HepG2 (cell line): ENCODE data around the gene RAD1.

Experiments
- EZH2 ChIP-seq: conservative IDR thresholded peaks from 2 replicates; pipeline ENCODE4 v1.6.1; 2012; ENCODE audit warnings: mild to moderate bottlenecking, low read depth, low read length, moderate library complexity
- SIN3A ChIP-seq: IDR thresholded peaks from 2 replicates; pipeline ENCODE4 v1.6.1; 2011; ENCODE audit warnings: low read depth, mild to moderate bottlenecking, control low read depth, low read length, borderline replicate concordance
- TCF12 ChIP-seq, 2 experiments: fragments of 450-650 bp in 1 of 2; sonication (generic) in 1 of 2; formaldehyde crosslinking in 1 of 2; IDR thresholded peaks; 2 replicates each; pipeline versions ENCODE4 v1.6.1 to v1.8.0; 2017 to 2022; ENCODE audit warnings: antibody characterized with exemption in 1 of 2, mild to moderate bottlenecking in 1 of 2, missing genetic modification reagents in 1 of 2, moderate library complexity in 1 of 2
- ZNF432 ChIP-seq: sonication (generic); formaldehyde crosslinking; IDR thresholded peaks from 2 replicates; pipeline ENCODE4 v1.5.0; 2020; ENCODE audit warnings: missing genetic modification reagents, mild to moderate bottlenecking, borderline replicate concordance

DNA sequence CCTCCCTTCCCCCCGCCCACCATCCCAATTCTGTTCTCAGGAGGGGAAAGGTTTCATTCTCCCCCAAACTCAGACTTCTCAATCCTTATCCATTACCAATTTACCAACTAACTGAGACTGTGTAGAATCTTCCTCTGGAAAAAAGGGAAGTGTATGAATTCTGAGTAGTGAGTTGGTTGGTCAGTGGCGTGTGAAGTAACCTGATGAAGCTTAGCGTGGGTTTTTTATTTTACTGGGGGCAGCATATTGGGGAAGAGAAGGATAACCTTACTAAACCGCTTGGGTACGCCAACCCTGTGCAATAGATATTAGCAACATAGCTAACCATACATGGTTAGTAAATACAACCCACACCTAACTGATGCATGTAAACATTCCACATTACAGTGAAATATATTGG, 13.0 kb upstream of the RAD1 start:
- no peak for TF ChIP-seq SIN3A
- TF ChIP-seq TCF12 (IDR thresholded peaks at IDR 0.05): no peak
- TF ChIP-seq TCF12 (CRISPR knock-in tag; IDR thresholded peaks at IDR 0.05): no peak
- TF ChIP-seq ZNF432: no peak
- TF ChIP-seq EZH2: no peak
